GM12891 (cell line): ENCODE measurements around the gene RASGRF2.

Experiments
- PAX5 ChIP-seq: IDR thresholded peaks from 2 replicates; pipeline ENCODE4 v1.6.1; 2011; ENCODE audit warnings: low read length, moderate library complexity, mild to moderate bottlenecking; ENCODE audit not compliant: insufficient read depth, severe bottlenecking
- POLR2A ChIP-seq: IDR thresholded peaks from 2 replicates; pipeline ENCODE4 v1.6.1; 2011; ENCODE audit warnings: low read depth, low read length, control low read depth
- POLR2AphosphoS5 ChIP-seq: IDR thresholded peaks from 2 replicates; pipeline ENCODE4 v1.6.1; 2011; ENCODE audit warnings: low read depth, low read length, control low read depth
- POU2F2 ChIP-seq: IDR thresholded peaks from 2 replicates; pipeline ENCODE4 v1.6.1; 2011; ENCODE audit warnings: low read depth, mild to moderate bottlenecking, control low read depth, low read length, moderate library complexity
- SPI1 ChIP-seq: IDR thresholded peaks from 2 replicates; pipeline ENCODE4 v1.6.1; 2011; ENCODE audit warnings: low read depth, low read length, control low read depth
- TAF1 ChIP-seq: IDR thresholded peaks from 2 replicates; pipeline ENCODE4 v1.6.1; 2011; ENCODE audit warnings: low read depth, low read length, control low read depth

GRCh38 chr5:80919678-80920196 lies 40.4 kb upstream of the RASGRF2 start:
- TF ChIP-seq POLR2A (no peak), POLR2AphosphoS5 (no peak), TAF1 (no peak), SPI1 (no peak), POU2F2 (no peak), PAX5 (no peak)
